Keratinocyte (primary cell): ENCODE results near the gene KRT35. TPM values are rescaled to one million over a fixed set of nuclear protein-coding genes. Genes with fewer than 3 reads are reported as not detected.

ENCODE experiments used
- DNase-seq: peaks from one replicate; pipeline ENCODE4 v3.0.0-alpha.2; 2011; ENCODE audit warnings: low read depth, missing footprints, low spot score
- FAIRE-seq: peaks from 2 replicates; lab custom pipeline; 2011; peaks lifted over from hg19 to GRCh38; lab: Jason Lieb, UNC
- H2AFZ ChIP-seq: 2 replicates; pipeline ENCODE4 v1.6.0; 2012; ENCODE audit warnings: low read length, control low read depth, inconsistent platforms; ENCODE audit not compliant: control insufficient read depth
- H3K27ac ChIP-seq: 2 replicates; pipeline ENCODE4 v1.5.1; 2011; ENCODE audit warnings: low read length; ENCODE audit not compliant: control insufficient read depth, insufficient read depth
- H3K27me3 ChIP-seq: 3 replicates; pipeline ENCODE4 v1.6.0; 2011; ENCODE audit warnings: low read length; ENCODE audit not compliant: control insufficient read depth, insufficient read depth; ENCODE audit errors: extremely low read depth
- H3K36me3 ChIP-seq, 2 experiments: 2 replicates in 1 of 2; 3 replicates in 1 of 2; pipeline ENCODE4 v1.5.1; 2011; ENCODE audit warnings: low read length in 2 of 2, mild to moderate bottlenecking in 1 of 2; ENCODE audit not compliant: control insufficient read depth in 2 of 2, insufficient read depth in 2 of 2; ENCODE audit errors: extremely low read depth in 1 of 2
- H3K4me1 ChIP-seq: 3 replicates; pipeline ENCODE4 v1.5.1; 2011; ENCODE audit warnings: low read length; ENCODE audit not compliant: control insufficient read depth, insufficient read depth; ENCODE audit errors: extremely low read depth
- H3K4me2 ChIP-seq: 3 replicates; pipeline ENCODE4 v1.6.0; 2011; ENCODE audit warnings: low read depth, low read length; ENCODE audit not compliant: control insufficient read depth, insufficient read depth; ENCODE audit errors: extremely low read depth
- H3K4me3 ChIP-seq, 3 experiments: fragments of 200-600 bp in 1 of 3; sonication (generic) in 1 of 3; 2 replicates in 2 of 3; 3 replicates in 1 of 3; pipeline ENCODE4 v1.5.1; 2011 to 2016; ENCODE audit warnings: low read length in 3 of 3, mild to moderate bottlenecking in 3 of 3, control low read depth in 2 of 3, inconsistent platforms in 1 of 3, low read depth in 1 of 3, mixed read lengths in 1 of 3, mixed run types in 1 of 3, moderate library complexity in 1 of 3; ENCODE audit not compliant: control insufficient read depth in 2 of 3, insufficient read depth in 2 of 3; ENCODE audit errors: extremely low read depth in 1 of 3
- H3K79me2 ChIP-seq: 2 replicates; pipeline ENCODE4 v1.6.0; 2012; ENCODE audit warnings: low read length; ENCODE audit not compliant: control insufficient read depth, insufficient read depth
- H3K9ac ChIP-seq: 3 replicates; pipeline ENCODE4 v1.6.0; 2011; ENCODE audit warnings: low read length; ENCODE audit not compliant: control insufficient read depth, insufficient read depth; ENCODE audit errors: extremely low read depth
- H3K9me1 ChIP-seq: 3 replicates; pipeline ENCODE4 v1.6.0; 2011; ENCODE audit warnings: low read length; ENCODE audit not compliant: control insufficient read depth, insufficient read depth; ENCODE audit errors: extremely low read depth
- H3K9me3 ChIP-seq: 2 replicates; pipeline ENCODE4 v1.5.1; 2012; ENCODE audit warnings: low read depth, low read length; ENCODE audit not compliant: control insufficient read depth
- H4K20me1 ChIP-seq: 3 replicates; pipeline ENCODE4 v1.6.0; 2011; ENCODE audit warnings: low read length; ENCODE audit not compliant: control insufficient read depth, insufficient read depth; ENCODE audit errors: extremely low read depth
- EZH2 ChIP-seq: IDR thresholded peaks from one replicate; pipeline ENCODE4 v1.6.1; 2012; ENCODE audit warnings: inconsistent platforms, mild to moderate bottlenecking, low read length, moderate library complexity
- dilution Hi-C: fragments of 300-500 bp; cut with MboI; formaldehyde crosslinking; loops from one replicate; pipeline ENCODE4 v1.7.0; 2020; ENCODE audit warnings: low sequenced_read_pairs; ENCODE audit not compliant: extremely low pct_ligation_motif_present
- polyA plus RNA-seq, 5 experiments: library from polyadenylated mRNA; depleted of rRNA in 3 of 5; stranded (reverse) in 3 of 5; stranded (forward) in 1 of 5; unstranded in 1 of 5; fragments of >200 nt; gene quantifications; 1 replicate in 1 of 5; 2 replicates in 3 of 5; 3 replicates in 1 of 5; pipeline versions ENCODE4 v1.2.1 to v1.2.3, GENCODE V29; 2011 to 2012; ENCODE audit warnings: missing spikeins in 2 of 5, low read depth in 1 of 5, low replicate concordance in 1 of 5
- TF ChIP-seq, protein P1 (sequence below), 3 experiments: IDR thresholded peaks in 1 of 3; conservative IDR thresholded peaks in 1 of 3; optimal IDR thresholded peaks in 1 of 3; 2 replicates in 2 of 3; 3 replicates in 1 of 3; pipeline versions ENCODE3 to v1.5.1; 2011; ENCODE audit warnings: low read length in 3 of 3, mild to moderate bottlenecking in 3 of 3, moderate library complexity in 2 of 3, control low read depth in 1 of 3, inconsistent platforms in 1 of 3; ENCODE audit not compliant: insufficient read depth in 2 of 3; ENCODE audit errors: extremely low read depth in 1 of 3

Gene KRT35
- polyA plus RNA-seq, 1 donor (not counting 4 experiments of a cell fraction or from before 2014, with no cell fraction given) = not detected

DNA sequence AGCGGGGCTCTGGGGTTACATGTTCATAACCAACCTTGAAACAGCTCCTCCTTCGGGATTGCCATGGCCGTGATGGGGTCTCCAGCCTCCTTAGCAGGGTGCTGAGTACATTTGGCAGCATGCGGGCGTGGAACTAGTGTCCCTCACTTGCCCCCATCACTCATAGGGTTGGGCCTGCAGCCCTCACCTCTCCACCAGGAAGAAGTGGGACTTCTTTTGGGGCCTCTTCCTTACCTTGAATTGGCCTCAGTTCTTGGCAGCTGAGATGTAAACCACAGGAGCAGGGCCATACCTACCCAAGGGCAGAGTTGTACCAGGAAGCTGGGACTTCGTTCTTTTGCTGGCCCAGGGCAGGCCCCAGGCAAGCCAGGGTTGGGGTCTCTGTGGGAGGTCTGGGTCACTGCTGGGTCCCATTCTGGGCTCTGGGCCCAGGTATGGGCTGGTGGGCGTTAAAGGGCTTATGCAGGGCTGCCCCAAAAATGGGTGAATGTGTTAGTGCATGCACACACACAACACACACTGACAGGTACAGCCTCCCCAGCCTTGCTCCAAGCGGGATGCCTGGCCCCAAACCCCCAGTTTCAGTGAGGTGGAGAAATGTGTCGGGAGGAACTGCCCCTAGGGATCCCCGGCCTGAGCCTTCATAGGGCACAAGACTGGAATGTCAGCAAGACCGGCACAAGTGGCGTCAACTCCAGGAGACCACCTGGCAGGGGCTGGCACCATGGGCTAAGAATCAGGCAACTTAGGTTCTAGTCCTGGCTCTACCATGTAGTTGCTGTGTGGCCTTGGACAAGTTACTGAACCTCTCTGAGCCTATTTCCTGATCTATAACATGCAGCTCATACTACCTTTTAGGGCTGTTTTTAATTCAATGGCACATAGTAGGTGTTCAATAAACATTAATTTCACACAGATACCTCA lies 41.6 kb upstream of the KRT35 start:
- Histone ChIP-seq H3K9me3 (no peaks in the 10 kb centered on the region), H3K27ac (peak overlapping the region; percentile 82), H3K9me1 (no peaks in the 10 kb centered on the region), H4K20me1 (no peaks in the 10 kb centered on the region), H3K9ac (peak overlapping the region; percentile 36), H3K27me3 (peaks cover 5% of the 10 kb centered on the region), H3K4me3 (no peak overlapping the region), H3K79me2 (no peaks in the 10 kb centered on the region), H3K36me3 (peaks cover 0 to under 1% of the 10 kb centered on the region in 2 experiments), H3K4me1 (peaks cover 64% of the 10 kb centered on the region), H3K4me2 (peak overlapping the region; percentile 57), H2AFZ (no peak overlapping the region)
- peak; percentile 58 for FAIRE-seq
- DNase-seq = no peak
- dilution Hi-C loops = no loop called here
- TF ChIP-seq, protein P1, sequence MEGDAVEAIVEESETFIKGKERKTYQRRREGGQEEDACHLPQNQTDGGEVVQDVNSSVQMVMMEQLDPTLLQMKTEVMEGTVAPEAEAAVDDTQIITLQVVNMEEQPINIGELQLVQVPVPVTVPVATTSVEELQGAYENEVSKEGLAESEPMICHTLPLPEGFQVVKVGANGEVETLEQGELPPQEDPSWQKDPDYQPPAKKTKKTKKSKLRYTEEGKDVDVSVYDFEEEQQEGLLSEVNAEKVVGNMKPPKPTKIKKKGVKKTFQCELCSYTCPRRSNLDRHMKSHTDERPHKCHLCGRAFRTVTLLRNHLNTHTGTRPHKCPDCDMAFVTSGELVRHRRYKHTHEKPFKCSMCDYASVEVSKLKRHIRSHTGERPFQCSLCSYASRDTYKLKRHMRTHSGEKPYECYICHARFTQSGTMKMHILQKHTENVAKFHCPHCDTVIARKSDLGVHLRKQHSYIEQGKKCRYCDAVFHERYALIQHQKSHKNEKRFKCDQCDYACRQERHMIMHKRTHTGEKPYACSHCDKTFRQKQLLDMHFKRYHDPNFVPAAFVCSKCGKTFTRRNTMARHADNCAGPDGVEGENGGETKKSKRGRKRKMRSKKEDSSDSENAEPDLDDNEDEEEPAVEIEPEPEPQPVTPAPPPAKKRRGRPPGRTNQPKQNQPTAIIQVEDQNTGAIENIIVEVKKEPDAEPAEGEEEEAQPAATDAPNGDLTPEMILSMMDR (optimal IDR thresholded peaks at IDR 0.05 in 1 of 3, IDR thresholded peaks at IDR 0.05 in 1 of 3, conservative IDR thresholded peaks at IDR 0.05 in 1 of 3; ENCODE audit: extremely low read depth in 1 of 3, insufficient read depth in 2 of 3, low read length in 3 of 3) = no peak
- no peak for TF ChIP-seq EZH2

DNA sequence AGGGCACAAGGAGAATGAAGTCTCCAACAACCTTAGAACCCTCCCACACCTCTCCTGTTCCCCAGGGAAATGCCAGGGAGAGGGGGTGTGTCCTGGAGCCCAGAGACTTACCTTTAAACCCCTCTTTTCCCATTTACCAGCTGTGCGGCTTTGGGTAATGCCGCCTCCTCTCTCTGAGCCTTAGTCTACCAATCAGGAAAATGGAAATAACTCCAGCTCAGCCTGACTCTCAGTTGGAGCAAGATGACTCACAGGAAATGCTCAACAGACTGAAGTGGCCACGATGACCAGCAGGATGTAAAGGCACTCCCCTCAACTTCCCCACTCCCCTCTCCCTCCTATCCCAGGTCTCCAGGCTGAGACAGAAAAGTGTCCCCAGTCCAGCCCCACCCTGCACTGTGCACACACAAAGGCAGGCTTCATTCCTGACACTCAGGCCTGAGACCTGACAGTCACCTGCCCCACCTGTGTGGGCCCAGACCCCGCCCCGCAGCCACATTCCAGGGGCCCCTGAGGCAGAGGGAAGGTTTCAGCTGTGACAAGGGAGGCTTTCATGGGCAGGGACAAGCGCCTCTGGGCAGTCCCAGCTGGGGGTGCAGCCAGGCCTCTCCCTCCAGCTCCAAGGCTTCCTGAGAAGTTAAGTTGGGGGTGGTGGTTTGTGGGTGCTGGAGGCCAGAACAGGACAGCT lies 40.8 kb upstream of the KRT35 start:
- FAIRE-seq = peak; percentile 97
- H3K4me3 ChIP-seq = peak overlapping the region in 1 of 3 experiments; percentile 10

More for the DNA sequence above, 40.8 kb upstream of the KRT35 start:
- Histone ChIP-seq H3K27me3 (no peaks in the 10 kb centered on the region), H3K4me2 (peak overlapping the region; percentile 57), H4K20me1 (no peaks in the 10 kb centered on the region), H3K9me1 (no peaks in the 10 kb centered on the region), H3K27ac (peak overlapping the region; percentile 82), H2AFZ (no peak overlapping the region), H3K9ac (peak overlapping the region; percentile 38), H3K79me2 (no peaks in the 10 kb centered on the region), H3K4me1 (peaks cover 65% of the 10 kb centered on the region), H3K36me3 (peaks cover 0 to 5% of the 10 kb centered on the region in 2 experiments), H3K9me3 (no peaks in the 10 kb centered on the region)
- no peak for TF ChIP-seq EZH2
- TF ChIP-seq, protein P1 (optimal IDR thresholded peaks at IDR 0.05 in 1 of 3, IDR thresholded peaks at IDR 0.05 in 1 of 3, conservative IDR thresholded peaks at IDR 0.05 in 1 of 3; ENCODE audit: extremely low read depth in 1 of 3, insufficient read depth in 2 of 3, low read length in 3 of 3) = peak in 1 of 3 experiments; percentile 1
- dilution Hi-C loops = no loop called here
- peak; percentile 95 for DNase-seq
